ENCODE measurements around the gene FADS2. TPM values are rescaled to one million over a fixed set of nuclear protein-coding genes. Genes with fewer than 3 reads are reported as not detected.

The FADS2 gene
- total and polyA plus RNA-seq, 10 of the 15 experiments (the other 5 are each of a cell fraction or from before 2014, with no cell fraction given) = 3.3 to 313 (median 149) TPM

DNA sequence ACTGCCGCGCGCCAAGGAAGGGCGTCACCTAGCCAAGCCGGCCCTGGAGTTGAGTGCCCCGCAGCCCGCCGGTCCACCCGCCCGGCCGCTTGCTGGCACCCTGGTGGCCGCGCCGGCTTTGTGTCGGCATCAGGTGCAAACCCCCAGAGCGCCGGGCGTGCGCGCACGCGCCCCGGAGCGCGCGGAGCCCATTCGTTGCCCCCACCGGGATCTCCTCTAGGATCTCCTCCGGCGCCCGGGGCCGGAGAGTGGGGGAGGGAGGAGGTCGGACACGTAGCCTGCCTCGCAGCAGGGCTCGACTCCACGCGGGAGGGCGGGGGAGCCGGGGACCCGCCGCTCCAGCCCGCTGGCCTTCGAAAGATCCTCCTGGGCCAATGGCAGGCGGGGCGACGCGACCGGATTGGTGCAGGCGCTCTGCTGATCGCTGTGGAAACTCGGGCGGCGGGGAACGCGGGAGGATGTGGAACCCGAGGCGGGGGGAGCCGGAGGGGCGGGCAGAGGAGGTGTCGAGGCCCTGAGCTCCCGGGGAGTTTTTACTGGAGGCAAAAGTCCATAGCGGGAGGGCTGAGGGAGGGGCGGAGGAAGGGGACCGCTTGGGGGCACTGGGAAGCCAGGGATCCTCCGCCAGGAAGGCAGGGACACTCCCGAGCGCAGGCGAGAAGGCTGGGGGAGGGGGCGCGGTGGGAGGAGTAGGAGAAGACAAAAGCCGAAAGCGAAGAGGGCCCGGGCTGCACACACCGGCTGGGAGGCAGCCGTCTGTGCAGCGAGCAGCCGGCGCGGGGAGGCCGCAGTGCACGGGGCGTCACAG is at the start of gene FADS2 (continued):
- TF ChIP-seq, protein P1, sequence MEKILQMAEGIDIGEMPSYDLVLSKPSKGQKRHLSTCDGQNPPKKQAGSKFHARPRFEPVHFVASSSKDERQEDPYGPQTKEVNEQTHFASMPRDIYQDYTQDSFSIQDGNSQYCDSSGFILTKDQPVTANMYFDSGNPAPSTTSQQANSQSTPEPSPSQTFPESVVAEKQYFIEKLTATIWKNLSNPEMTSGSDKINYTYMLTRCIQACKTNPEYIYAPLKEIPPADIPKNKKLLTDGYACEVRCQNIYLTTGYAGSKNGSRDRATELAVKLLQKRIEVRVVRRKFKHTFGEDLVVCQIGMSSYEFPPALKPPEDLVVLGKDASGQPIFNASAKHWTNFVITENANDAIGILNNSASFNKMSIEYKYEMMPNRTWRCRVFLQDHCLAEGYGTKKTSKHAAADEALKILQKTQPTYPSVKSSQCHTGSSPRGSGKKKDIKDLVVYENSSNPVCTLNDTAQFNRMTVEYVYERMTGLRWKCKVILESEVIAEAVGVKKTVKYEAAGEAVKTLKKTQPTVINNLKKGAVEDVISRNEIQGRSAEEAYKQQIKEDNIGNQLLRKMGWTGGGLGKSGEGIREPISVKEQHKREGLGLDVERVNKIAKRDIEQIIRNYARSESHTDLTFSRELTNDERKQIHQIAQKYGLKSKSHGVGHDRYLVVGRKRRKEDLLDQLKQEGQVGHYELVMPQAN (conservative IDR thresholded peaks at IDR 0.05) = peak; percentile 81
- TF ChIP-seq, protein P2, sequence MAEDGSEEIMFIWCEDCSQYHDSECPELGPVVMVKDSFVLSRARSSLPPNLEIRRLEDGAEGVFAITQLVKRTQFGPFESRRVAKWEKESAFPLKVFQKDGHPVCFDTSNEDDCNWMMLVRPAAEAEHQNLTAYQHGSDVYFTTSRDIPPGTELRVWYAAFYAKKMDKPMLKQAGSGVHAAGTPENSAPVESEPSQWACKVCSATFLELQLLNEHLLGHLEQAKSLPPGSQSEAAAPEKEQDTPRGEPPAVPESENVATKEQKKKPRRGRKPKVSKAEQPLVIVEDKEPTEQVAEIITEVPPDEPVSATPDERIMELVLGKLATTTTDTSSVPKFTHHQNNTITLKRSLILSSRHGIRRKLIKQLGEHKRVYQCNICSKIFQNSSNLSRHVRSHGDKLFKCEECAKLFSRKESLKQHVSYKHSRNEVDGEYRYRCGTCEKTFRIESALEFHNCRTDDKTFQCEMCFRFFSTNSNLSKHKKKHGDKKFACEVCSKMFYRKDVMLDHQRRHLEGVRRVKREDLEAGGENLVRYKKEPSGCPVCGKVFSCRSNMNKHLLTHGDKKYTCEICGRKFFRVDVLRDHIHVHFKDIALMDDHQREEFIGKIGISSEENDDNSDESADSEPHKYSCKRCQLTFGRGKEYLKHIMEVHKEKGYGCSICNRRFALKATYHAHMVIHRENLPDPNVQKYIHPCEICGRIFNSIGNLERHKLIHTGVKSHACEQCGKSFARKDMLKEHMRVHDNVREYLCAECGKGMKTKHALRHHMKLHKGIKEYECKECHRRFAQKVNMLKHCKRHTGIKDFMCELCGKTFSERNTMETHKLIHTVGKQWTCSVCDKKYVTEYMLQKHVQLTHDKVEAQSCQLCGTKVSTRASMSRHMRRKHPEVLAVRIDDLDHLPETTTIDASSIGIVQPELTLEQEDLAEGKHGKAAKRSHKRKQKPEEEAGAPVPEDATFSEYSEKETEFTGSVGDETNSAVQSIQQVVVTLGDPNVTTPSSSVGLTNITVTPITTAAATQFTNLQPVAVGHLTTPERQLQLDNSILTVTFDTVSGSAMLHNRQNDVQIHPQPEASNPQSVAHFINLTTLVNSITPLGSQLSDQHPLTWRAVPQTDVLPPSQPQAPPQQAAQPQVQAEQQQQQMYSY (CRISPR knock-in tag; IDR thresholded peaks at IDR 0.05) = no peak
- peak; percentile 75; the same call in 1 of the 2 replicates for TF ChIP-seq TCF3 (IDR thresholded peaks at IDR 0.05; ENCODE audit: borderline replicate concordance, insufficient read depth, low read depth, low read length)
- no peak for TF ChIP-seq MYC (IDR thresholded peaks at IDR 0.05; ENCODE audit: insufficient read depth, insufficient read length, insufficient replicate concordance, low read length, severe bottlenecking)
- peak; percentile 50; the same call in 1 of the 2 replicates for TF ChIP-seq SMARCA5 (IDR thresholded peaks at IDR 0.05)
- TF ChIP-seq POU2F2 (IDR thresholded peaks at IDR 0.05; ENCODE audit: borderline replicate concordance, low read depth, low read length) = peak; percentile 54; the same call in 1 of the 3 replicates
- TF ChIP-seq HDGF (IDR thresholded peaks at IDR 0.05) = peak; percentile 73; the same call in 1 of the 2 replicates
- peak; percentile 17; the same call in 1 of the 2 replicates for TF ChIP-seq MXI1 (IDR thresholded peaks at IDR 0.05; ENCODE audit: low read depth, low read length)
- TF ChIP-seq, protein P3, sequence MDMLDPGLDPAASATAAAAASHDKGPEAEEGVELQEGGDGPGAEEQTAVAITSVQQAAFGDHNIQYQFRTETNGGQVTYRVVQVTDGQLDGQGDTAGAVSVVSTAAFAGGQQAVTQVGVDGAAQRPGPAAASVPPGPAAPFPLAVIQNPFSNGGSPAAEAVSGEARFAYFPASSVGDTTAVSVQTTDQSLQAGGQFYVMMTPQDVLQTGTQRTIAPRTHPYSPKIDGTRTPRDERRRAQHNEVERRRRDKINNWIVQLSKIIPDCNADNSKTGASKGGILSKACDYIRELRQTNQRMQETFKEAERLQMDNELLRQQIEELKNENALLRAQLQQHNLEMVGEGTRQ (IDR thresholded peaks at IDR 0.05; ENCODE audit: borderline replicate concordance, low read depth, low read length) = no peak
- TF ChIP-seq, protein P4, sequence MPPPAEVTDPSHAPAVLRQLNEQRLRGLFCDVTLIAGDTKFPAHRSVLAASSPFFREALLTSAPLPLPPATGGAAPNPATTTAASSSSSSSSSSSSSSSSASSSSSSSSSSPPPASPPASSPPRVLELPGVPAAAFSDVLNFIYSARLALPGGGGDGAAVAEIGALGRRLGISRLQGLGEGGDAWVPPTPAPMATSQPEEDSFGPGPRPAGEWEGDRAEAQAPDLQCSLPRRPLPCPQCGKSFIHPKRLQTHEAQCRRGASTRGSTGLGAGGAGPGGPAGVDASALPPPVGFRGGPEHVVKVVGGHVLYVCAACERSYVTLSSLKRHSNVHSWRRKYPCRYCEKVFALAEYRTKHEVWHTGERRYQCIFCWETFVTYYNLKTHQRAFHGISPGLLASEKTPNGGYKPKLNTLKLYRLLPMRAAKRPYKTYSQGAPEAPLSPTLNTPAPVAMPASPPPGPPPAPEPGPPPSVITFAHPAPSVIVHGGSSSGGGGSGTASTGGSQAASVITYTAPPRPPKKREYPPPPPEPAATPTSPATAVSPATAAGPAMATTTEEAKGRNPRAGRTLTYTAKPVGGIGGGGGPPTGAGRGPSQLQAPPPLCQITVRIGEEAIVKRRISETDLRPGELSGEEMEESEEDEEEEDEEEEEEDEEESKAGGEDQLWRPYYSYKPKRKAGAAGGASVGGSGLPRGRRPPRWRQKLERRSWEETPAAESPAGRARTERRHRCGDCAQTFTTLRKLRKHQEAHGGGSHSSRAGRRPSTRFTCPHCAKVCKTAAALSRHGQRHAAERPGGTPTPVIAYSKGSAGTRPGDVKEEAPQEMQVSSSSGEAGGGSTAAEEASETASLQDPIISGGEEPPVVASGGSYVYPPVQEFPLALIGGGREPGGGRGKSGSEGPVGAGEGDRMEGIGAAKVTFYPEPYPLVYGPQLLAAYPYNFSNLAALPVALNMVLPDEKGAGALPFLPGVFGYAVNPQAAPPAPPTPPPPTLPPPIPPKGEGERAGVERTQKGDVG (CRISPR knock-in tag; IDR thresholded peaks at IDR 0.05) = no peak
- TF ChIP-seq CEBPB (IDR thresholded peaks at IDR 0.05; ENCODE audit: borderline replicate concordance in 1 of 2, low read depth in 2 of 2, low read length in 2 of 2) = peak in 1 of 2 experiments; percentile 5; a peak in 1 of 4 replicates
- TF ChIP-seq, protein P5, sequence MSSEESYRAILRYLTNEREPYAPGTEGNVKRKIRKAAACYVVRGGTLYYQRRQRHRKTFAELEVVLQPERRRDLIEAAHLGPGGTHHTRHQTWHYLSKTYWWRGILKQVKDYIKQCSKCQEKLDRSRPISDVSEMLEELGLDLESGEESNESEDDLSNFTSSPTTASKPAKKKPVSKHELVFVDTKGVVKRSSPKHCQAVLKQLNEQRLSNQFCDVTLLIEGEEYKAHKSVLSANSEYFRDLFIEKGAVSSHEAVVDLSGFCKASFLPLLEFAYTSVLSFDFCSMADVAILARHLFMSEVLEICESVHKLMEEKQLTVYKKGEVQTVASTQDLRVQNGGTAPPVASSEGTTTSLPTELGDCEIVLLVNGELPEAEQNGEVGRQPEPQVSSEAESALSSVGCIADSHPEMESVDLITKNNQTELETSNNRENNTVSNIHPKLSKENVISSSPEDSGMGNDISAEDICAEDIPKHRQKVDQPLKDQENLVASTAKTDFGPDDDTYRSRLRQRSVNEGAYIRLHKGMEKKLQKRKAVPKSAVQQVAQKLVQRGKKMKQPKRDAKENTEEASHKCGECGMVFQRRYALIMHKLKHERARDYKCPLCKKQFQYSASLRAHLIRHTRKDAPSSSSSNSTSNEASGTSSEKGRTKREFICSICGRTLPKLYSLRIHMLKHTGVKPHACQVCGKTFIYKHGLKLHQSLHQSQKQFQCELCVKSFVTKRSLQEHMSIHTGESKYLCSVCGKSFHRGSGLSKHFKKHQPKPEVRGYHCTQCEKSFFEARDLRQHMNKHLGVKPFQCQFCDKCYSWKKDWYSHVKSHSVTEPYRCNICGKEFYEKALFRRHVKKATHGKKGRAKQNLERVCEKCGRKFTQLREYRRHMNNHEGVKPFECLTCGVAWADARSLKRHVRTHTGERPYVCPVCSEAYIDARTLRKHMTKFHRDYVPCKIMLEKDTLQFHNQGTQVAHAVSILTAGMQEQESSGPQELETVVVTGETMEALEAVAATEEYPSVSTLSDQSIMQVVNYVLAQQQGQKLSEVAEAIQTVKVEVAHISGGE (CRISPR knock-in tag; IDR thresholded peaks at IDR 0.05) = no peak
- TF ChIP-seq POLR2AphosphoS2 (IDR thresholded peaks at IDR 0.05; ENCODE audit: low read depth, low read length) = no peak
- TF ChIP-seq SP1 (IDR thresholded peaks at IDR 0.05; ENCODE audit: low read depth, low read length) = peak; percentile 43

Data from GM12878 (cell line).